CD1c-positive myeloid dendritic cell (primary cell): ENCODE data around the gene MSMO1.
"Not testable (repeated sequence)": the region's sequence is repeated elsewhere in the genome, so short reads cannot be mapped to it uniquely, and the experiment has no call there.

Experiments used
- DNase-seq: peaks from one replicate; pipeline ENCODE4 v3.0.0-alpha.2; 2016; ENCODE audit errors: extremely low spot score

Gene MSMO1

GRCh38 chr4:165327211-165328100 is at the start of gene MSMO1:
TSS of gene MSMO1 (plus strand) at chr4:165327669. CDS start at chr4:165333371, 5,702 bp downstream.
- peak; percentile 100 for DNase-seq

GRCh38 chr4:165279531-165279930 is 47.9 kb upstream of the MSMO1 start:
- DNase-seq: not testable (repeated sequence)

- DNase-seq: not testable (repeated sequence)
Measured at GRCh38 chr4:165284697-165285096, 42.8 kb upstream of the MSMO1 start.

GRCh38 chr4:165286619-165287340 is 40.7 kb upstream of the MSMO1 start:
- not testable (repeated sequence) for DNase-seq

GRCh38 chr4:165288226-165288625 is 39.2 kb upstream of the MSMO1 start:
- DNase-seq: peak; percentile 5

GRCh38 chr4:165288639-165289422 is 38.6 kb upstream of the MSMO1 start:
- DNase-seq: peak; percentile 13

GRCh38 chr4:165289423-165289785 is 38.1 kb upstream of the MSMO1 start:
- DNase-seq: no peak

- no peak for DNase-seq
Measured at GRCh38 chr4:165293061-165293460, 34.4 kb upstream of the MSMO1 start.

- no peak for DNase-seq
Measured at GRCh38 chr4:165293927-165294649, 33.4 kb upstream of the MSMO1 start.

GRCh38 chr4:165294907-165295306 is 32.6 kb upstream of the MSMO1 start:
- peak; percentile 33 for DNase-seq

GRCh38 chr4:165297626-165298025 is 29.8 kb upstream of the MSMO1 start:
- DNase-seq: no peak

- DNase-seq: peak; percentile 57
Measured at GRCh38 chr4:165299399-165300060, 27.9 kb upstream of the MSMO1 start.

GRCh38 chr4:165301833-165302232 is 25.6 kb upstream of the MSMO1 start:
- peak; percentile 15 for DNase-seq

- DNase-seq: no peak
Measured at GRCh38 chr4:165302658-165303057, 24.8 kb upstream of the MSMO1 start.

- peak; percentile 40 for DNase-seq
Measured at GRCh38 chr4:165308166-165308565, 19.3 kb upstream of the MSMO1 start.

- DNase-seq: no peak
Measured at GRCh38 chr4:165308606-165309005, 18.9 kb upstream of the MSMO1 start.

- DNase-seq: no peak
Measured at GRCh38 chr4:165309456-165309855, 18.0 kb upstream of the MSMO1 start.

- DNase-seq: no peak
Measured at GRCh38 chr4:165312506-165312905, 15.0 kb upstream of the MSMO1 start.

GRCh38 chr4:165319030-165319429 is 8.4 kb upstream of the MSMO1 start:
- no peak for DNase-seq

GRCh38 chr4:165319509-165319908 is 8.0 kb upstream of the MSMO1 start:
- no peak for DNase-seq
